COR-L47 (cell line): ENCODE data around the gene RUFY2.
"Not testable (repeated sequence)": the region's sequence is repeated elsewhere in the genome, so short reads cannot be mapped to it uniquely, and the experiment has no call there.

Source experiments
- DNase-seq: peaks from one replicate; lab custom pipeline; 2025; lab: John Stamatoyannopoulos, UW

RUFY2 gene

GRCh38 chr10:68406815-68407548 is at the start of gene RUFY2:
Gene RUFY2 (minus strand): TSS chr10:68407277. CDS start chr10:68407189, 88 bp downstream.
- peak; percentile 44 for DNase-seq

GRCh38 chr10:68449698-68450097 is 42.6 kb upstream of the RUFY2 start:
- not testable (repeated sequence) for DNase-seq

GRCh38 chr10:68446179-68446578 is 39.1 kb upstream of the RUFY2 start:
- no peak for DNase-seq

GRCh38 chr10:68442971-68443370 is 35.9 kb upstream of the RUFY2 start:
- no peak for DNase-seq

GRCh38 chr10:68440898-68441297 is 33.8 kb upstream of the RUFY2 start:
- DNase-seq = no peak

- no peak for DNase-seq
Observed at GRCh38 chr10:68435803-68436202, 28.7 kb upstream of the RUFY2 start.

GRCh38 chr10:68434657-68435056 is 27.6 kb upstream of the RUFY2 start:
- no peak for DNase-seq

GRCh38 chr10:68428396-68429104 is 21.5 kb upstream of the RUFY2 start:
- DNase-seq = no peak

- DNase-seq = no peak
Observed at GRCh38 chr10:68424454-68425014, 17.5 kb upstream of the RUFY2 start.

- no peak for DNase-seq
Observed at GRCh38 chr10:68423522-68423921, 16.4 kb upstream of the RUFY2 start.

GRCh38 chr10:68419376-68419775 is 12.3 kb upstream of the RUFY2 start:
- no peak for DNase-seq

GRCh38 chr10:68408898-68409518 is 1.9 kb upstream of the RUFY2 start:
- DNase-seq = no peak

GRCh38 chr10:68406111-68406814 is 814 bp downstream of the RUFY2 start:
- peak; percentile 33 for DNase-seq

GRCh38 chr10:68403701-68404100 is 3.4 kb downstream of the RUFY2 start:
- no peak for DNase-seq

GRCh38 chr10:68402276-68402675 is 4.8 kb downstream of the RUFY2 start:
- no peak for DNase-seq

GRCh38 chr10:68397005-68397404 is 10.1 kb downstream of the RUFY2 start:
- DNase-seq = no peak

- no peak for DNase-seq
Observed at GRCh38 chr10:68385740-68386139, 21.3 kb downstream of the RUFY2 start.

GRCh38 chr10:68371604-68372003 is 35.5 kb downstream of the RUFY2 start:
- no peak for DNase-seq

- no peak for DNase-seq
Observed at GRCh38 chr10:68367121-68367520, 40.0 kb downstream of the RUFY2 start.

GRCh38 chr10:68366600-68366999 is 40.5 kb downstream of the RUFY2 start:
- no peak for DNase-seq

- no peak for DNase-seq
Observed at GRCh38 chr10:68365611-68366010, 41.5 kb downstream of the RUFY2 start.
